ACHN (cell line): ENCODE measurements around the gene NOS1AP.
"Not testable (repeated sequence)": the region's sequence is repeated elsewhere in the genome, so short reads cannot be mapped to it uniquely, and the experiment has no call there.

ENCODE experiments used
- DNase-seq: peaks from one replicate; pipeline ENCODE4 v3.0.0-alpha.2; 2015
- in situ Hi-C: cut with HindIII; loops from 2 replicates; pipeline ENCODE4 v1.10.0; 2017; ENCODE audit warnings: low sequenced_read_pairs, low pct_ligation_motif_present, low pct_unique_long_range_greater_than_20kb

Gene NOS1AP

DNA sequence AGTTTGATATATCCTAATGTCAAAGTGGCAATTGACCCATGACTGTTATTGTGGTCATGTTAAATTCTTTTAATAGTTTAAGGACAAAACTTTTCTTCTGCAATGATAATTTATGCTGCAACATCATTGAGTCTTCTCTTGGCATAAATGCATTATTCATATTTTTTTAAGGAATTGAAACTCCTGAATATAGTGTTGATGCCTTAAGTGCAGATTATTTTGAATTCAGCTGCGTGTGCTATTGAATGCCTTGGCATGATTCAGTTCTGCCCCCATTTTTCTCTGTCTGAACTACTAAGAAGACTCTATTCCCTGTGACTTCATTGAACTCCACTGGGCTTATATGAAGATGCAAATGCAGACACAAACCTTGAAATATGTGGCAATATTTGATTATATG is 22.6 kb upstream of the NOS1AP start:
- DNase-seq = no peak
- in situ Hi-C loops = loop anchor here (25.0 kb wide), 1 partner anchor 260 kb away; no protein-coding TSS in a partner anchor

DNA sequence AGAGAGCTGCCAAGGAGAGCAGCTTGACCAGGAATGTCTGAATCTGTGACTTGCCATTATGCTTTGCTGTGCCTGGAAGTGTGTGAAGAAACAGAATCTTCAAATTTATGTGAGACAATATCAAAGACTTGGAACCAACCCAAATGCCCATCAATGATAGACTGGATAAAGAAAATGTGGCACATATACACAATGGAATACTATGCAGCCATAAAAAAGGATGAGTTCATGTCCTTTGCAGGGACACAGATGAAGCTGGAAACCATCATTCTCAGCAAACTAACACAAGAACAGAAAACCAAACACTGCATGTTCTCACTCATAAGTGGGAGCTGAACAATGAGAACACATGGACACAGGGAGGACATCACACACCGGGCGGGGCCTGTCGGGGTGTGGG is 15.5 kb upstream of the NOS1AP start:
- in situ Hi-C loops, DNase-seq: not testable (repeated sequence)

DNA sequence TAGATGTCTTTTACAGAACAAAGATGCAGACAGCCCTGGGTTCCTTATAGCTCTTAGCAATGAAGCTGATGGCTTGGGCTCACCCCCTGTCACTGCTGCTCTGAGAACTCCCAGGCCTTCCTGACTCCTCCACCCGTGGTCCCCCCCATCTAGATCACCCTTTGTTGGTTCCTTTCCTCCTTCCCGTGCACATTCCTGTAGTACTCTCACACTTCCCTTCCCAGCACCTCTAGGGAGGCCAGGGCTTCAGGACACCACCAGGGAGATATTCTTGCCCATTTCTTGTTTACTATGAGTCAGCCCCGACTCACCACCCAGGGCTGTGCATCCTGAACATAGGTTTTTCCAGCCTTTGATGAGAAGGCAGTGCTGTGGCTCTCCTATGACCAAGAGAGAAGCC is 14.4 kb upstream of the NOS1AP start:
- in situ Hi-C loops = no loop called here
- peak; percentile 61 for DNase-seq

DNA sequence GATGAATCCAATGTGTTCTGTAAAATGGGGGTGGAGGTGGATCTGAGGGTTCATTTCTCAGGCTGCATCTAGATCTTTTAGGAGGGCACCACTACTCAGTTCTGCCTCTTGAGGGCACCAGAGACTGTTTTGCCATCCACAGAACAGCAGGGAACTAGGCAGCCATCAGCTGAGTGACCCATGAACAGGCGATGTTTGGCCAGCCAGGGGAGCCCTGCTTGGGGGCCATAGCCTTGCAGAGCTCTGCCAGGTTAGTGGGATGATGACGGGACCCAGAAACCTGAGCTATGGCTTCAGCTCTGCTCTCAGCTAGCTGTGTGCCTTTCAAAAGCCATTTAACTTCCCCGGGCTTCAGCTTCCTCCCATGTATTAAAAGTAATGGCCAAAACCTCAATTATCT is 13.4 kb upstream of the NOS1AP start:
- in situ Hi-C loops = no loop called here
- peak; percentile 78 for DNase-seq

DNA sequence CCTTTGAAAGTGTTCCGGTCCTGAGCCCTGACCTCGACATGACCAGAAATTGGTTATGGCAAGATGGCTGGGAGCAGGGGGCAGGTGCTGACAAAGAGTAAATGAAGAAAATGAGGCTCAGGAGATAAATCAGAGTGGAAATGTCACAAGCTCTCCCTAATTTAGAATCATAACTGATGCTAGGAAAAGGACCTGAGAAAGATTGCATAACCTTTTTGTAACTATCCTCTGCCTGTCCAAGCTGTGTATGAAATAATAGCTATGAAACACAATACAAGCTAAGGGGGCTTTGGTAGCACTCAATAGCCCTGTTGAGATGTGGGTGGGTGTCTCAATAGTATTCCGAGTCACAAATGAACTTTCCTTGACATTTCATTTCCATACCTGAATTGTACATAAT is 12.9 kb upstream of the NOS1AP start:
- in situ Hi-C loops = no loop called here
- DNase-seq = no peak

DNA sequence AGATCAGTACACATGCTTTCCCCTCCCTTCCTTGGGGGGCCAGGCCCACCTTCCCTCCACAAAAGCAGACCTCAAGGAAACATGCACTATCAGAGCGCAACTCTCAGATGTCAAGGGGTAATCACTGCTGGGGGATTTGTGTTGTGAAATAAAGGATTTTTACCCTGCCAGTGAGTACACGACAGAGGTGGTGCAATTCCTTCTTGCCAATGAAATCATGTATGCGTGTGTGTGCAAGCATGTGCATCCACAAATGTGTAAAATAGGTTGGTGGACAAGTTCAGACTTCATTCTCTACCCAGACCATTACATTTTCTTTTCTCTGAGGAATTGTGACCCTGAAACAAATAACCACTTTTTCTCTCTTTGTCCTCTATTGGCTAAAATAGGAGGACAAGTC is 9.8 kb upstream of the NOS1AP start:
- no peak for DNase-seq
- in situ Hi-C loops = no loop called here

DNA sequence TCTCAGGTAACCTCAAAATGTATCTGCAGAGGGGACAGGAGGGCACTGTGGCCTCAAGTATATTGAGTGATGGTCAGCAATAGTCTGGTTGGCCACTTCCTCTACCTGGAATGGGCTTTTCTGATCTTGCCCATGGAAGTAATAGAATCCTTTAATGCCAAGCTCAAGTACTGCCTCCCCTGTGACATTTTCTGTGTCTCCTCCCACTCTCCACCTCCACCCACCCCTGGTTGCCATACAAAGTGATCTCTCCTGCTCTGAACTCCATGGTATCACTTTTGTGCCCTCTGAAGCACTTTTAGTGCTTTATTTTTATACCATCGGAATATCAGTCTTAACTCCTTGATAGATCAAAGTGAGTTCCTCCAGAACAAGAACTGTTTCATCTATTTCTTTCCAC is 9.2 kb upstream of the NOS1AP start:
- in situ Hi-C loops = no loop called here

DNA sequence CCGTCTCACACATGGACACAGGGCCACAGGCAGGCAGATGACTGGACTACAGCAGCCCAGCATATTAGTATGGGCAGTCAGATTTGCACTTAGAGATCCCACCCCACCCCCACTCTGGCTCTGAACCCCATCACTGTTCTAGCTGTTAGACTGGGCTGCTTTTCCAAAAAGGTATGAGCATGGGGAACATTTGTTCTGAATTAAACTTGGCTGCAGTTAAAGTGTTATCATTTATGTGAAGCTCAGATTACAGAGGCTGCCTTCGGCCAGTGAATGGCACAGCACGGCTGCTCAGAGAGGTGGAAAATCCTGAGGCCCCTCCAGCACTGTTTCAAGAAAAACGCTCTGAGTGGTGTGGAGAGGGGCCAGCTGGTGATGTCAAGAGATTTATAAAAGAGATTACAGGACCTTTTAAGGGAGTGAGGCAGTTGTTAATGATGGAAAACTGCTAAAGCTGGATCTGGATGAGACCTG is 6.9 kb upstream of the NOS1AP start:
- in situ Hi-C loops = no loop called here
- DNase-seq = no peak

More for the DNA sequence above, 9.2 kb upstream of the NOS1AP start:
- DNase-seq = no peak

DNA sequence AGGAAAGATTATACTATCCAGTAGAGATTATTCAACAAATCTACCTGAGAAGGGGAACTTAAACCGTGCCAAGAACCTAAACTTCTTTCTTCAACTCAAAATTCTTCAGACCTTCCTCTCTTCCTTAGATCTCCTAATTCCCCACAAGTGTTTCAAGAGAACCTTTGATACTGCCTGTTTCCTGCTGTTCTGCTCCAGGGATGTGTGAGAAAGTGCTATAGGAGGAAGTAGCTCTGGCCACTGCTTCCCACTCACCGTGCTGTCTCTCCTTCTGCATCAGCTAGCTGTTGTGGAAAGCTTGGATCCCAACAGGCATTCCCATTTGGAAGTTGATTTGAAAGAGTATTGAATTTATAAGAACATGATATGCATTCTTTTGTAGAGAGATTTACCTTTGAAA is 4.5 kb upstream of the NOS1AP start:
- in situ Hi-C loops = no loop called here
- DNase-seq = no peak

DNA sequence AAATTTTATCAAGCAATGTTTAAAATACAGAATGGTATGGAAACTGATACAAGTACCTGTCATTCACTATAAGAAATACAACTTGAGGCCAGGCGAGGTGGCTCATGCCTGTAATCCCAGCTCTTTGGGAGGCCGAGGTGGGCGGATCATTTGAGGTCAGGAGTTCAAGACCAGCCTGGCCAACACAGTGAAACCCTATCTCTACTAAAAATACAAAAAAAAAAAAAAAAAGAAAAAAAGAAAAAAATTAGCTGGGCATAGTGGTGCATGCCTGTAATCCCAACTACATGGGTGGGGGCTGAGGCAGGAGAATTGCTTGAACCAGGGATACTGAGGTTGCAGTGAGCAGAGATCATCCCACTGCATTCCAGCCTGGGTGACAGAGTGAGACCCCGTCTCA is 2.7 kb upstream of the NOS1AP start:
- DNase-seq, in situ Hi-C loops: not testable (repeated sequence)

DNA sequence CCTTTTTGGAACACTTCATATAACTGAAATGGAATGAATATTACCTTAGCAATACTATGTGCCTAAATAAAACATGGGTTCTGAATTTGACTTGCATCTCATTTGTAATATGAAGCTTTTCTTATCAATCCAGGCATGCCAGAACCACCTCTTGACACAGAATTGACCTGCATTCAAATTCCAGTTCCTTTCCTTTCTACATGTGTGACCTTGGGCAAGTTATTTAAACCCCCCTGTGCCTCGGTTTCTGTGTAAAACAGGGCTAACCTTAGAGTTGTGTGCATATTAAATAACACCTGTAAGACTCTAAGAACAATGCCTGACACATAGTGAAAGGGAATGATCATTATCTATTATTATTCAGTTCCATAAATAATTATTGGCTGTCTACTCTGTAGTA is 2.0 kb upstream of the NOS1AP start:
- DNase-seq = no peak
- in situ Hi-C loops = no loop called here

DNA sequence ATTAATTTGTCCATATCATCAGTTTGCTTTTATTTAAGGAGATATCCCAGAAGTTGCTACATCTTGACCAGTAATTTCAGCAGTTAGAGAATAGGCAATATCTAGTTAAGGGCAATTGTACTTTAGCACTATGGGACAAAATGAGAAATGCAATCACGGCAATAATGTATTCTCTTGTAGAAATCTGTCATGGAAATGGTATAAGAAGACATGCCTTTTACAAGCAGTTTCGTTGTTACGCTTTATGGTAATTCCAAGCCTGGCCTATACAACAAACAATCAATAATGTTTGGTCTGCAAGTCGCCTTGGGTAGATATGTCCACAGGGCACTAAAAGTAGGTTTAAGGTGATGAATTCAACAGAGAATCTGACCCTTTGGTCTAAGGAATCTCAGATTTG is 1.2 kb upstream of the NOS1AP start:
- no peak for DNase-seq
- in situ Hi-C loops = no loop called here

DNA sequence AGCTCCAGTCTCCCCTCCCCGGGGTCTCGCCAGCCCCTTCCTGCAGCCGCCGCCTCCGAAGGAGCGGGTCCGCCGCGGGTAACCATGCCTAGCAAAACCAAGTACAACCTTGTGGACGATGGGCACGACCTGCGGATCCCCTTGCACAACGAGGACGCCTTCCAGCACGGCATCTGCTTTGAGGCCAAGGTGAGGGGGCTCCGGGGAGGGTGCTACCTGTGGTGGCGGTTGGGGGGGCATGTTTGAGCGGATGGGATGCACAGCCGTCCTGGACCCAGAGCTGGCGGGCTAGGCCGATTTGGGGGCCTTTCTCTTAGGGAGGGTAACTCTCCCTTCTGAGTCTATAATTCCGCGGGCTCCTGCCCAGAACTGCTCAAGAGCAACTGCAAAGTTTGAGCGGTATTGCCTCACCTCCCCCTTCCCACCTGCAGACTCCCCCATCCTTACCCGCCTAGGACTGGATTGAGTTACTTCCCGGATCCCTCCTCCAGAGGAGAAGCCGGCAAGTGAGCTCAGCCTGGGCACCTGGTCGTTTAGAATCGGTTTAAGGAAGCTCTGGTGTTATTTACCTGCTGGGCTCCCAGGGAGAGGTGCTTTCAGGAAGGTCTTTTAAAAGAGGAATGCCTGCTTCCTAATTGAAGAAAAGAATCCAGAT is 730 bp downstream of the NOS1AP start:
- in situ Hi-C loops = no loop called here
- no peak for DNase-seq

DNA sequence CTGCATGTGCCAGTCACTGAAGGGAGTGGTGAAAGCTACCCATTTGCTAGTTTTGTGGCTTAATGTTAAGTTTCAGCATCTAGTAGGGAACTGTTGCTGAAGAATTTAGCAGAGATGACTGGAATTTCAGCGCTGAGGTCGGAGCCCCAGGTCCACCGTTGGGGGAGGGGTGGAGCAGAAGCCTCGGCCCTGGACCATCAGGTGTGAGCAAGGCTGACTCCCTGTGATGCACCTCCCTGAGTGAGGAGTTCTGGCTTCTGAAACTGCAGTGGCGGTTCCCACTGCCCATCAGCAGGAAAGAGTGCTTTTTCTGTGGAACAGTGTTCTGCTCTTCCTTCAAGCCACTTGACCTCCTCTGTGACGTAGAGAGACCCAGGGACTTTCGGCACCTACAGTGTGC is 1.3 kb downstream of the NOS1AP start:
- DNase-seq = no peak
- in situ Hi-C loops = no loop called here

DNA sequence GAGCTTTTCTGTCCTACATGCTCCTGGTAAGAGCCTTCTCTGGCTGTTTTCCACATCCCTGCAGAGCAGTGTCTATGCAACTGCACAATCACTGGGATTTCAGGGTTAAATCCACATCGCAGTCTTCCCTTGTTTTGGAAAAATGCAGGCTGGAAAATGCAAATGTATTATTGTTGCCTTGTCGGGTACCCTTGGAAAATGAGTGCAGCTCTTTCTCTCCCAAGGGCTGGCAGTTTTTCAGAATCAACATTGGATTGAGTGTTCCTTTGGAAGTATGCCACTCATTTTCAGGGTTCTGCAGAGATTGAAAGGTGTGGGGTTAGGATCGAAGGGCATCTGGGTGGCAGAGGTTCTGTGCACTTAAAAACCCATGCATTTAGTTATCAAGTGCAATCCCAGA is 3.2 kb downstream of the NOS1AP start:
- in situ Hi-C loops = no loop called here
- DNase-seq = no peak

DNA sequence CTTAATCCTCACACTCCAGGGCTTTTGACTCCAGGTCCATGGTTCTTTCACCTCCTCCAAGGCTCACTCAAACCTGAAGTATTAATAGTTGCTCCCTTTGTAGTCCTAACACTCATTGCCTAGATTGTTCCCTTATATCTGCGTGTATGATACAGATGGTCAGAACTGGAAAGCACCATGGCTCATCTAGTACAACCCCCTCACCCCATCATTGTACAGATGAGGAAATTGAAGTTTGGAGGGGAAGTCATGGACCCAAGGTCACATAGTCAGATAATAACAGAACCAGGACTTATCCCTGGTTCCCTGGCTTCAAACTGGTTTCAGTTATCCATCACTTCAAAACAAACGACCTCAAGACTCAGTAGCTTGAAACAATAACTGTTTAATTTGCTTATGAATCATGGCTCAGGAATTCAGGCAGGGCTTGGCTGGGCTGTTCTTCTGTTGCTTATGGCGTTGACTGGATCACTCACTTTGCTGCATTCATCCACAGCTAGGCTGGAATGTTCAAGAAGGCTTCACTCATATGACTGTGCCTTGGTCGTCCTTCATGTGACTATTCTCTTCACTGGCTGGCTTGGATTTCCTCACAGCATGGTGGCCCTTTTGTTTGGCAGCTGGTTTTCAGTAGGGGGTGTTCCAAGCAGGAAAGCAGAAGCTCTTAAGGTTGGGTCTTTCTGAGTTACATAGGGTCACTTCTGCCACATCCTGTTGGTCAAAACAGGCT is 5.0 kb downstream of the NOS1AP start:
- peak; percentile 70 for DNase-seq
- in situ Hi-C loops = no loop called here

DNA sequence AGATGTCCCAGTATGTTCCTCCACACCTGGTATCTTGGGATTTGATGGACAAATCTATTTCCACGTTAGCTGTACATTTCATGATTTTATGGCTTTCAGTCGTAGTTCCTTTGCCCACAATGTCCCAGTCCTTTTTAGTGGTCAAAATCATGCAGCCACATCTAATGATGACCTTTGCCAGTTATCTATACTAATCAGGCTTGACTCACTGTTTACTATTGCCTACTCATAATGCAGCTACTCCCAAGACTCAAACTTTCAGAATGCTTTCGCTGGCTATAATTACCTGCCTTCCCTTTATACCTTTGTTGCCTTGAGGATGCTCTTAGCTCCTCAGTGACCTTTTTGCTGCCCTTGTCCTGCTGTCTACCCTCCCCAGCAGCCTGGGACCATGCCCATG is 6.4 kb downstream of the NOS1AP start:
- no peak for DNase-seq
- in situ Hi-C loops = no loop called here

DNA sequence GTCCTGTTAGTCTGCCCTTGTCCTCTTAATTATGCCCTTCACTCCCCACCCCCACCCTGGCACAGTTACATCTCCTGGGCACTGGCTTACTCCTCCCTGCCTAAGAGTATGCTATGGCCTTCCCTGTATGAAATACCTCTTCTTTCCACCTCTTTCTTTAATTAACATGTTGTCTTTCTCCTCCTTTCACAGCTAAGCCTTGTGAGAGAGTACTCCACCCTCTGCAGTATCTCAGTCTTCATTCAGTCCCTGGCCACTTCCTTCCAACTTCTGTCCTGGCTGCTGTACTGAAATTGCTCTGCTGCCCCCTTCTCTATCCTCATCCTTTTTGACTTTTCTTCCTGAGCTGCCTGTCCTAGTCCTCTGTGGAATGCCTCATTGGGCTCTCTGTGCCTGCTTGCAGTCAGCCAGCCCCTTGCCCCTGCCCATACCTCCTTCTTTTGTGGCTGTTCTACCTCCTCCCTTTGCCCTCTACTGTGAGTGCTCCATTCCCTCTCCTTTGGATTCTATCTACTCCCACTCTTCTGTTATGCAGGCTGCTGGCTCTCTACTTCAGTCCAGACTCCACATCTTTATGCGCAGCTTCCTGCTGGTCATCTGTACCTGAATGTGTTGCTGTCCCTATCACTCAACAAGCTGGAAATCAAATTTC is 8.3 kb downstream of the NOS1AP start:
- DNase-seq = no peak
- in situ Hi-C loops = no loop called here

DNA sequence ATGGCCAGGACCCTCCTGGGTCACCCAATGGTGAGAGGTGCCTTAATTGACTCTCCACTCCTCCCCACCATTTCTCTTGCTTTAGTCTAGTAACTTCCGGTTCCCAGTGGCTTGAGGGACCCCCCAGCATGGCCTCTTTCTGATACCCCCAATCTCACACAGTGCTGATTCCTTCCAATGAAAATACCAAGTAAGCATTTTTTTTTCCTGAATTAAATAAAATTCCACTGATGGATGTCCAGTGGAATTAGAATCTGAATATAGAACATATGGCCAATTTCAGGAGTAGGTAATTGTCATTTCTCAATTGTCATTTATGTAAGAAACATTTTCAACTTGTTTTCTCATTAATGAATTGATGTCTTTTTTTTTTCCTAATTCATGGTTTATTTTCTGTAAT is 9.5 kb downstream of the NOS1AP start:
- in situ Hi-C loops = no loop called here
- no peak for DNase-seq
